GM18505 (cell line): ENCODE measurements around the gene GALNT12.

Source experiments
- ATAC-seq: cut with Tn5 transposase; IDR thresholded peaks from one replicate; pipeline ENCODE4 v1.9.1; 2021; ENCODE audit not compliant: unreplicated experiment
- POLR2A ChIP-seq: IDR thresholded peaks from 4 replicates; pipeline ENCODE4 v1.6.1; 2011; ENCODE audit warnings: borderline replicate concordance; ENCODE audit not compliant: insufficient read depth, insufficient read length; ENCODE audit errors: extremely low read depth

Gene GALNT12

DNA sequence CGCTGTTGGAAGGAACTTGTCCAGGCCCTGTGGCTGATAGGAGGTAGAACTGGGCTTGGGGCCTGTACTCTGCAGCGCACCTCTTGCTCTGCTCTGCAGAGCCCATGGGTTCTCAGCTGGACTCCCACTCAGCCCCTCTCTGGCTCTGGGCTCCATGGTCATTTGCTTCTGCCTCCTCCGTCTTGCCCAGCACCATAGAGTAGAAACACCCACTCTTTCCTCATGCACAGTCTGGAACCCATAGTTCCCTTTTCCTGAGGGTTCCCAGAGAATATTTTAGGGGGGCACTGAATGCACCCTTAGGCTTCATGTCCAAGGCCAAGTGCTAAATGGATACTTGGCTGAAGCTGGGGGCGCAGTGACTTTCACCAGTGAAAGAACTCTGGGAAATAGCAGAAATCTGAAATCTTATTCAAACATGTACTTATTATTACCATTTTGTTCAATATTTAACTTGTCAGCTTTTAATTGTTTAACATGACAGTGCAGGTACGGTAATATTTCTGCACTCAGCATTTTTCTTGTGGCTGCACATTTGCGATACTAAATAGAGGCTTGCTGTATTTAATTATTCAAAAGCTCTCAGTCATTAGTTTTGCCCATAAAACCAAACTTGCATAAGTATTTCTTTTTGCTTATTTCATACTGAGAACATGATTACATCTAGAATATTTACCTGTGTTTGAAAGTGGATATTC lies 31.5 kb downstream of the GALNT12 start:
- no peak for TF ChIP-seq POLR2A
- no peak for ATAC-seq

DNA sequence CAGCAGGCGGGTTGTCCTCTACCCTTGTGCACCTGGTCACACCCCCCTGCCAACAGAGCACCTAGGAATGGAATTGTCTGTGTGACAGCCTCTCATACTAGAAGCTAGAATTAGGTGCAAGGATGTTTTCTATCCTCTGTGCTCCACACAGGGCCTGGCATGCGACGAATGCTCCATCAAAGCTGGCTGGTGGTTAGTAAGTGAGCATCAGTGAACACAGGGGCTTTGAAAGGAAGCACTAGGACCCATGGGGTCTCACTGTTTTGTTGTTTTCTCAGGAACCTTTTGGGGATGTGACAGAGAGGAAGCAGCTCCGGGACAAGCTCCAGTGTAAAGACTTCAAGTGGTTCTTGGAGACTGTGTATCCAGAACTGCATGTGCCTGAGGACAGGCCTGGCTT lies 32.3 kb downstream of the GALNT12 start:
- no peak for TF ChIP-seq POLR2A
- ATAC-seq: no peak

GRCh38 chr9:98842510-98842909 lies 35.0 kb downstream of the GALNT12 start:
- ATAC-seq: no peak
- TF ChIP-seq POLR2A: no peak

- ATAC-seq: no peak
- TF ChIP-seq POLR2A: no peak
Measured at GRCh38 chr9:98846081-98846480, 38.6 kb downstream of the GALNT12 start.

- TF ChIP-seq POLR2A: no peak
- ATAC-seq: no peak
Measured at GRCh38 chr9:98846879-98847278, 39.4 kb downstream of the GALNT12 start.

DNA sequence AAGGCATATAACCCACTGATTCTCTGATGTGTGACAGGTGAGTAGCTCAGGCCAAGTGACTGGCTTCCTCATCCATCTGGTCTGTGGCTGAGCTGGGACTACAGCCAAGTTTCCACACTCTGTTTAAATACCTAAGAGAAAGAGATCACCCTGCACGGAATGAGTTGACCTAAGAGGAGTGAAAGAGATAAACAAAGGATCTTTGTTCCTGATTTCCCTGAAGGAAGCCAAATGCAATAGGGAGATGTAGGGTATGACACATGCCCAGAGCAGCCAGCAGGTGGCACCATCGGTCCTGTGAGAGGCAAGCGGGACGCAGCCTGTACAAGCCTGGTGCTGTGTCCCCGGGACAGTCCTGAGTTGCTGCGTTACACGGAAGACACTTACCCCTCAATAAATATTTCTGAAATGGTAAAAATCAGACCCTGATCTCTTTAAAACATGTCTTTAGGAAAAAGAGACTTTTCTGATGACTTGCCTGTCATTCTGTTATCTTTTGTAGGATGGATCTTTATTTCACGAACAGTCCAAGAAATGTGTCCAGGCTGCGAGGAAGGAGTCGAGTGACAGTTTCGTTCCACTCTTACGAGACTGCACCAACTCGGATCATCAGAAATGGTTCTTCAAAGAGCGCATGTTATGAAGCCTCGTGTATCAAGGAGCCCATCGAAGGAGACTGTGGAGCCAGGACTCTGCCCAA lies 41.1 kb downstream of the GALNT12 start:
- no peak for TF ChIP-seq POLR2A
- ATAC-seq: peak; percentile 84

DNA sequence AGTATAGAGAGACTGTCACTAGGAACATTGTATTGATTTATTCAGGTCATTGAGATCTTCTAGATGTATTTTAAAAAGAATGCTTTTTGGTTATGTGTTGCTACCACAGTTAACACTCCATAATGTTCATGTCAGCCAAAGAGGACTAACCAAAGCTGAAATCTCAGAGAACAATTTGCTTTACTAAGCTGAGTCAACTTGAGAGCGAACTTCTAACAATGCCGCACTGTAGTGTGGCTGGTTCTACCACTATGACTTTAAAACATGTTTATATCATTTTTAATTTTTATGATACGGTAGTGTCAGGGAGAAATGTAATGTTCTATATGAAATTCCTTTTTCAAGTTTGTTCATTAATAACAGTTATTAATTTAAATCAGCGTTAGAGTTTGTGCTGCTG lies 42.1 kb downstream of the GALNT12 start:
- no peak for TF ChIP-seq POLR2A
- no peak for ATAC-seq

- ATAC-seq: no peak
- no peak for TF ChIP-seq POLR2A
Measured at GRCh38 chr9:98850851-98851729, 43.6 kb downstream of the GALNT12 start.

DNA sequence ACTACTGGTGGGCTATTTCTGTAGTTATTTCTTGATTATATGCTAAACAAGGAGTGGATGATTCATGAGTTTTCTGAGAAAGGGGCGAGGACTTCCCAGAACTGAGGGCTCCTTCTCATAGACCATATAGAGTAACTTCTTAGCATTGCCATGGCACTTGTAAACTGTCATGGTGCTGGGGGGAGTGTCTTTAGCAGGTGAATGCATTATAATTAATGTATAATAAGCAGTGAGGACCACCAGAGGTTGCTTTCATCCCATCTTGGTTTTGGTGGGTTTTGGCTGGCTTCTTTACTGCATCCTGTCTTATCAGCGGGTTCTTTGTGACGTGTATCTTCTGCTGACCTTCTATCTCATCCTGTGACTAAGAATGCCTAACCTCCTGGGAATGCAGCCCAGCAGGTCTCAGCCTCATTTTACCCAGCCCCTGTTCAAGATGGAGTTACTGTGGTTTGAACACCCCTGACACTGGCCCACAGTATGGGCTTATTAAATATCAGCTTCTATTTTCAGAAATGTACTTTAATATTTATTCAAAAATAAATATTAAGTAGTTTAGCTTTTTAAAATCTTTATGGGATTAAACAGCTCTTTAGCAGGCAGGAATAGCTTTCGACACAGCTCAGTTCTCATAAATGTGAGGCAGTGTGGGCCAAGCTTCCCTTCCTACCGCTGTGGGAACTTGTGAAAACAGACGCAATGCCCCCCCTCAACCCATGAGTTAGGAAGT lies 44.4 kb downstream of the GALNT12 start:
- no peak for ATAC-seq
- TF ChIP-seq POLR2A: no peak

- no peak for ATAC-seq
- no peak for TF ChIP-seq POLR2A
Measured at GRCh38 chr9:98852460-98852734, 44.9 kb downstream of the GALNT12 start.

DNA sequence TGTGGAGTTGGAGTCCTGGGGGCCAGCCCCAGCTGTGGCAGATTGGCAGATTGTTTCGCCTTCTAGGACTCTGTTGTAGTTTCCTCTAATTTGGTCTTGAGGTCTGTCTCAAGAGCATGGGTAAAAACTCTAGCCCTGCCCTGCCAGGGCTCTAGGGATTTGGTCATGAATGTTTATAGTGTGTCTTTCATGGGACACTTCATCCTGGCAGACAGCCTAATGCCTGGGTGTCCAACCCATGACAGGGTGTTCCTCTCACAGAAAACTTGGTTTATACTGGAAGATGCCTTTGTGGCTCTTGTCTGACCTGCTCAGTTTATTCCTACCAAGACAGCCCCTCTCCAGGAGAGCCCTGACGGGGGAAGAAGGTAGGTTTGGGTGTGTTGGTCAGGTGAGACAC lies 45.5 kb downstream of the GALNT12 start:
- TF ChIP-seq POLR2A: no peak
- no peak for ATAC-seq

DNA sequence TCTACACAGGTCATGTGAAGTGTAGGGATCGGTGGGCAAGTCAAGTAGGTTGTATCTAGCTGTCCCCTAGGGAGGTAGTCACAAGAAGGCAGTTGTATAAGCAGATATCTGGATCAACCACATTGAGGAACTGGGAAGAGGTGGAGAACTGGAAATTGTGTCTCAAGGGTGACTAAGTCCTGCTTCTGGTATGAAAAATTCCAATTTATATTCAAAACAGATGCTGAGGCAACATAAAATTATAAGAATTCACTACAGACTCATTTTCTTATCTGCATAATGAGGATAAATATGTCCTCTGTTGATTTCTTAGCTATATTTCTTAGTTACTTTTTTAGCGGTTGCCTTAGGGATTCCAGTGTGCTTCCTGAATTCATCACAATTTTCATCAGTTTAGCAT lies 46.8 kb downstream of the GALNT12 start:
- no peak for TF ChIP-seq POLR2A
- ATAC-seq: no peak

DNA sequence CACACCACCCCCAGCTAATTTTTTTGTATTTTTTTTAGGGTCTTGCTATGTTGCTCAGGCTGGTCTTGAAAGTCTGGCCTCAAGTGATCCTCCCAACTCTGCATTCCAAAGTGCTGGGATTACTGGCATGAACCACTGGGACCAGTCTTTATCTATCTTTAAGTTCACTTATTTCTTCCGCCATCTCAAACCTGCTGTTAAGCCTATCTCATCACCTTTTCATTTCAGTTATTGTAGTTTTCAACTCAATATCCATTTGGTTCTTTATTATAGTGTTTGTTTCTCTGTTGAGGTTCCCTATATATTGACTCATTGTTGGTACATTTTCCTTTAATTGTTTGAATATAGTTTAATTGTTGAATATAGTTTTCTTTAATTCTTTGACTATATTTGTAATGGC lies 48.1 kb downstream of the GALNT12 start:
- TF ChIP-seq POLR2A: no peak
- ATAC-seq: no peak
